ENCODE measurements around the gene CTU2. TPM values are rescaled to one million over a fixed set of nuclear protein-coding genes. Genes with fewer than 3 reads are reported as not detected.

CTU2 gene
- total and polyA plus RNA-seq, 9 of the 15 experiments (the other 6 are each of a cell fraction or from before 2014, with no cell fraction given): 1.3 to 105 (median 23.2) TPM

DNA sequence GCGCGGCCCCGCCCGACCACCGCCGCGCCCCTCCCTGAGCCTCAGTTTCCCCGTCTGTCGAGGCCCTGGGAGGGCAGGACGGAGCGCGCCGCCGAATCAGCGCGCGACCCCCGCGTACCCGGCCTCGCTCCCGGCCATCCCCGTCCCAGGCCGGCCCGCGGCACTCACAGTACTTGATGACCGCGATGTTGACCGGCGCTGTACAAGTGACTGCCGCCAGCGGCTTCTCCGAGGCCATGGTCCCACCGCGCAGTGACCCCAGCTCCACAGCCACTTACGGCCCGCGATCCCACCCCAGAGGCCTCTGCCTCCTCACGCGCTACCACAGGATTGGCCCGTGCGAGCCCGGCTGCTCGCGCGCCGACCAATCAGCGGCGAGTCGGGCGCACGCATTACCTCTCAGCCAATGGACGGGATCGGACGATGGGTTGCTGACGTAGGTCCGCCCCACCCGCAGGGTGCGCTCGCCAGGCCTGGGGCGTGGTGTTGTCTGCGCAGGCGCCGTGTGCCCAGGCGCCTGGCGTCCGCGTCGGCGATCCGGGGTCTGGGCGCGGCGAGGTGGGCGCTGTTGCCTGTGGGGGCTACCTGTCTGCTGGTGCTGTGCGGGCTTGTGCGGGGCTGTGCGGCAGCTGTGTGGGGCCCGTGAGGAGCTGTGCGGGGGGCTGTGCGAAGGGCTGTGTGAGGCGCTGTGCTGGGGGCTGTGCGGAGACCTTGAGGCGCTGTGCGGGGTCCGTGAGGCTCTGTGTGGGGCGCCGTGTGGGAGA is 43.3 kb upstream of the CTU2 start, which contains the start of gene MVD (continued):
- no peak for TF ChIP-seq NCOA2 (IDR thresholded peaks at IDR 0.05; ENCODE audit: partially characterized antibody in 2 of 2)
- no peak for TF ChIP-seq ZNF444 (CRISPR knock-in tag; IDR thresholded peaks at IDR 0.05)
- TF ChIP-seq ZNF77 (CRISPR knock-in tag; IDR thresholded peaks at IDR 0.05): no peak
- TF ChIP-seq ZNF347 (CRISPR knock-in tag; IDR thresholded peaks at IDR 0.05; ENCODE audit: low read depth): no peak
- TF ChIP-seq, protein P1, sequence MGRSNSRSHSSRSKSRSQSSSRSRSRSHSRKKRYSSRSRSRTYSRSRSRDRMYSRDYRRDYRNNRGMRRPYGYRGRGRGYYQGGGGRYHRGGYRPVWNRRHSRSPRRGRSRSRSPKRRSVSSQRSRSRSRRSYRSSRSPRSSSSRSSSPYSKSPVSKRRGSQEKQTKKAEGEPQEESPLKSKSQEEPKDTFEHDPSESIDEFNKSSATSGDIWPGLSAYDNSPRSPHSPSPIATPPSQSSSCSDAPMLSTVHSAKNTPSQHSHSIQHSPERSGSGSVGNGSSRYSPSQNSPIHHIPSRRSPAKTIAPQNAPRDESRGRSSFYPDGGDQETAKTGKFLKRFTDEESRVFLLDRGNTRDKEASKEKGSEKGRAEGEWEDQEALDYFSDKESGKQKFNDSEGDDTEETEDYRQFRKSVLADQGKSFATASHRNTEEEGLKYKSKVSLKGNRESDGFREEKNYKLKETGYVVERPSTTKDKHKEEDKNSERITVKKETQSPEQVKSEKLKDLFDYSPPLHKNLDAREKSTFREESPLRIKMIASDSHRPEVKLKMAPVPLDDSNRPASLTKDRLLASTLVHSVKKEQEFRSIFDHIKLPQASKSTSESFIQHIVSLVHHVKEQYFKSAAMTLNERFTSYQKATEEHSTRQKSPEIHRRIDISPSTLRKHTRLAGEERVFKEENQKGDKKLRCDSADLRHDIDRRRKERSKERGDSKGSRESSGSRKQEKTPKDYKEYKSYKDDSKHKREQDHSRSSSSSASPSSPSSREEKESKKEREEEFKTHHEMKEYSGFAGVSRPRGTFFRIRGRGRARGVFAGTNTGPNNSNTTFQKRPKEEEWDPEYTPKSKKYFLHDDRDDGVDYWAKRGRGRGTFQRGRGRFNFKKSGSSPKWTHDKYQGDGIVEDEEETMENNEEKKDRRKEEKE (IDR thresholded peaks at IDR 0.05; ENCODE audit: borderline replicate concordance in 1 of 2, control insufficient read depth in 1 of 2, low read depth in 2 of 2, low read length in 1 of 2): no peak
- TF ChIP-seq, protein P2, sequence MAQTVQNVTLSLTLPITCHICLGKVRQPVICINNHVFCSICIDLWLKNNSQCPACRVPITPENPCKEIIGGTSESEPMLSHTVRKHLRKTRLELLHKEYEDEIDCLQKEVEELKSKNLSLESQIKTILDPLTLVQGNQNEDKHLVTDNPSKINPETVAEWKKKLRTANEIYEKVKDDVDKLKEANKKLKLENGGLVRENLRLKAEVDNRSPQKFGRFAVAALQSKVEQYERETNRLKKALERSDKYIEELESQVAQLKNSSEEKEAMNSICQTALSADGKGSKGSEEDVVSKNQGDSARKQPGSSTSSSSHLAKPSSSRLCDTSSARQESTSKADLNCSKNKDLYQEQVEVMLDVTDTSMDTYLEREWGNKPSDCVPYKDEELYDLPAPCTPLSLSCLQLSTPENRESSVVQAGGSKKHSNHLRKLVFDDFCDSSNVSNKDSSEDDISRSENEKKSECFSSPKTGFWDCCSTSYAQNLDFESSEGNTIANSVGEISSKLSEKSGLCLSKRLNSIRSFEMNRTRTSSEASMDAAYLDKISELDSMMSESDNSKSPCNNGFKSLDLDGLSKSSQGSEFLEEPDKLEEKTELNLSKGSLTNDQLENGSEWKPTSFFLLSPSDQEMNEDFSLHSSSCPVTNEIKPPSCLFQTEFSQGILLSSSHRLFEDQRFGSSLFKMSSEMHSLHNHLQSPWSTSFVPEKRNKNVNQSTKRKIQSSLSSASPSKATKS (CRISPR knock-in tag; IDR thresholded peaks at IDR 0.05): no peak
- no peak for TF ChIP-seq KAT8 (IDR thresholded peaks at IDR 0.05; ENCODE audit: low read depth)
- no peak for TF ChIP-seq KLF6 (CRISPR knock-in tag; IDR thresholded peaks at IDR 0.05; ENCODE audit: borderline replicate concordance)
- TF ChIP-seq ETV6 (IDR thresholded peaks at IDR 0.05; ENCODE audit: borderline replicate concordance in 1 of 2, low read depth in 2 of 2, low read length in 1 of 2): no peak
- no peak for TF ChIP-seq ETV6 (CRISPR knock-in tag; IDR thresholded peaks at IDR 0.05; ENCODE audit: borderline replicate concordance)
- peak; percentile 60; the same call in 1 of the 2 replicates for TF ChIP-seq ZNF133 (CRISPR knock-in tag; IDR thresholded peaks at IDR 0.05)
- no peak for TF ChIP-seq RFX7 (CRISPR knock-in tag; IDR thresholded peaks at IDR 0.05)
- TF ChIP-seq, protein P3, sequence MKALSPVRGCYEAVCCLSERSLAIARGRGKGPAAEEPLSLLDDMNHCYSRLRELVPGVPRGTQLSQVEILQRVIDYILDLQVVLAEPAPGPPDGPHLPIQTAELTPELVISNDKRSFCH (CRISPR knock-in tag; IDR thresholded peaks at IDR 0.05): no peak
- TF ChIP-seq, protein P3 (tag; IDR thresholded peaks at IDR 0.05): no peak; the same call in 1 of the 2 replicates
- no peak for TF ChIP-seq ARID1B (IDR thresholded peaks at IDR 0.05)
- no peak for TF ChIP-seq MYBL2 (IDR thresholded peaks at IDR 0.05; ENCODE audit: low read depth)
- TF ChIP-seq MYBL2 (CRISPR knock-in tag; IDR thresholded peaks at IDR 0.05; ENCODE audit: borderline replicate concordance): no peak
- no peak for TF ChIP-seq POU5F1 (IDR thresholded peaks at IDR 0.05; ENCODE audit: borderline replicate concordance, low read depth, low read length, partially characterized antibody)
- TF ChIP-seq FOXP1 (CRISPR knock-in tag; IDR thresholded peaks at IDR 0.05): peak; percentile 20; the same call in 1 of the 2 replicates
- peak; percentile 77; the same call in 1 of the 2 replicates for TF ChIP-seq RBM34 (IDR thresholded peaks at IDR 0.05; ENCODE audit: borderline replicate concordance, insufficient read depth, low read length)
- TF ChIP-seq, protein P4, sequence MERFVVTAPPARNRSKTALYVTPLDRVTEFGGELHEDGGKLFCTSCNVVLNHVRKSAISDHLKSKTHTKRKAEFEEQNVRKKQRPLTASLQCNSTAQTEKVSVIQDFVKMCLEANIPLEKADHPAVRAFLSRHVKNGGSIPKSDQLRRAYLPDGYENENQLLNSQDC (CRISPR knock-in tag; IDR thresholded peaks at IDR 0.05): no peak
